ENCODE measurements around the gene TNFRSF14.

DNA sequence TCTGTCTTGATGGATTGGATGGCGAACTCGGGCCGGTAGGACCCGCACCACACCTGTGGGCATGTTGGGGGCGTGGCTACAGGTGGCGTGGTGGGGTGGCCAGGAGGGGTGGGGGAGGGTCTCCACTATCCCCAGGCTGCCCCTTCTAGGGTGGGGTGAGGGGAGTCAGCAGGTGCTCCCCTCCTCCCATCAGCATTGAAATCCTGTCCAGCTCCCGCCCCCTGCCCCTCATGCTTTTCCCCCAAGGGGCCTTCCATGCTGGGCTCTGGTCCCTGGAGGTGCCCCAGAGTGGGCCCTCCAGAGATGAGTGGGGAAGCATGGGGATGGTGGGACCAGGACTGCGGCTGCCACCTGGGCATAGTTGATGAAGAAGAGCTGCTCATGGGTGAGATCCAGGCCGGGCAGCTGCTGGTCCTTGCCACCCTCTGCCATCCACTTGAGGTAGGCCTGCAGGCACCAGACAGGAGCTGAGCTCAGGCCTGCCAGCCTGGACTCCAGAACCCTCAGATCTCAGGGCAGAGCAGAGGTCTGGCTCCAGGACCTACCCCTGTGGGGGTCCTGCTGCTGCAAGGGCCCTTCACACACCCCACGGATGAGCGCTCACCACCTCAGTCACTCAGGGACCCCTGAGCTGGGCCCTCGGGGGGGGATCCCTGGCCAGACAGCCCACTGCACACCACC lies 35.5 kb downstream of the TNFRSF14 start:
- TF ChIP-seq EZH2 (IDR thresholded peaks at IDR 0.05; ENCODE audit: insufficient read depth, poor library complexity, severe bottlenecking) = no peak
- no peak for TF ChIP-seq EZH2phosphoT487 (IDR thresholded peaks at IDR 0.05; ENCODE audit: insufficient read depth, low read depth)
